ENCODE measurements around the gene OBSL1. TPM values are rescaled to one million over a fixed set of nuclear protein-coding genes. Genes with fewer than 3 reads are reported as not detected.

The OBSL1 gene
- total and polyA plus RNA-seq, 4 donors: 34.0 to 75.2 (median 64.0) TPM

- H3K27ac ChIP-seq (ENCODE audit: low read depth in 1 of 2, low read length in 1 of 2): no peak overlapping the region
- H3K9ac ChIP-seq (ENCODE audit: insufficient read depth in 1 of 2, low read length in 2 of 2): no peak overlapping the region
- peaks cover 0 to 5% (median 3%) of the 10 kb centered on the region in 3 donors for H3K27me3 ChIP-seq (ENCODE audit: control insufficient read depth in 3 of 3, insufficient read depth in 3 of 3, low read length in 2 of 3)
Measured at GRCh38 chr2:219552382-219553167, 18.8 kb downstream of the OBSL1 start.

GRCh38 chr2:219551441-219552381 is 19.6 kb downstream of the OBSL1 start:
- Histone ChIP-seq H3K9me3 (ENCODE audit: control insufficient read depth in 4 of 4, insufficient read depth in 3 of 4, low read length in 3 of 4) (peaks cover 0 to 2% (median 0%) of the 10 kb centered on the region in 4 donors), H3K4me3 (peak overlapping the region; percentile 17), H3K9ac (ENCODE audit: insufficient read depth in 1 of 2, low read length in 2 of 2) (no peak overlapping the region), H3K36me3 (ENCODE audit: control insufficient read depth in 4 of 4, insufficient read depth in 4 of 4, low read length in 4 of 4) (peaks cover 0 to 4% (median 1%) of the 10 kb centered on the region in 4 donors), H3K27me3 (ENCODE audit: control insufficient read depth in 3 of 3, insufficient read depth in 3 of 3, low read length in 2 of 3) (peaks cover 0 to 5% (median 3%) of the 10 kb centered on the region in 3 donors), H3K4me1 (ENCODE audit: control insufficient read depth in 5 of 5, insufficient read depth in 5 of 5, low read length in 5 of 5) (peaks cover 0 to 10% (median 3%) of the 10 kb centered on the region in 5 donors), H3K27ac (ENCODE audit: low read depth in 1 of 2, low read length in 1 of 2) (no peak overlapping the region)
- peak; percentile 9 for ATAC-seq (ENCODE audit: insufficient read depth, low FRiP score)
- WGBS, 2 donors: 4 to 6% methylated on average over 53 to 54 of the region's 54 CpGs
- DNase-seq: peak in 1 of 3 donors; percentile 22
- no peak for TF ChIP-seq CTCF (IDR thresholded peaks at IDR 0.05; ENCODE audit: control extremely low read depth, extremely low read depth)

More at GRCh38 chr2:219552382-219553167, 18.8 kb downstream of the OBSL1 start:
- no peak for TF ChIP-seq CTCF (IDR thresholded peaks at IDR 0.05; ENCODE audit: control extremely low read depth, extremely low read depth)
- H3K9me3 ChIP-seq (ENCODE audit: control insufficient read depth in 4 of 4, insufficient read depth in 3 of 4, low read length in 3 of 4): peaks cover 0 to 2% (median 0%) of the 10 kb centered on the region in 4 donors
- DNase-seq (peak; percentile 92 to 94 (median 92)), ATAC-seq (ENCODE audit: insufficient read depth, low FRiP score) (peak; percentile 93)
- peaks cover 0 to 4% (median 1%) of the 10 kb centered on the region in 4 donors for H3K36me3 ChIP-seq (ENCODE audit: control insufficient read depth in 4 of 4, insufficient read depth in 4 of 4, low read length in 4 of 4)
- WGBS, 2 donors: 1 to 3% methylated on average over 61 to 99 of the region's 99 CpGs
- H3K4me3 ChIP-seq: peak overlapping the region; percentile 55
- H3K4me1 ChIP-seq (ENCODE audit: control insufficient read depth in 5 of 5, insufficient read depth in 5 of 5, low read length in 5 of 5): peaks cover 0 to 10% (median 3%) of the 10 kb centered on the region in 5 donors

- H3K27me3 ChIP-seq (ENCODE audit: control insufficient read depth in 3 of 3, insufficient read depth in 3 of 3, low read length in 2 of 3): peaks cover 0 to 5% (median 3%) of the 10 kb centered on the region in 3 donors
- peaks cover 0 to 13% (median 3%) of the 10 kb centered on the region in 5 donors for H3K4me1 ChIP-seq (ENCODE audit: control insufficient read depth in 5 of 5, insufficient read depth in 5 of 5, low read length in 5 of 5)
- 90 to 91% methylated on average over 9 of the region's 9 CpGs for WGBS, 2 donors
- H3K9ac ChIP-seq (ENCODE audit: insufficient read depth in 1 of 2, low read length in 2 of 2): no peak overlapping the region
- ATAC-seq (ENCODE audit: insufficient read depth, low FRiP score): no peak
- no peak for DNase-seq
- no peak overlapping the region for H3K4me3 ChIP-seq
- H3K36me3 ChIP-seq (ENCODE audit: control insufficient read depth in 4 of 4, insufficient read depth in 4 of 4, low read length in 4 of 4): peaks cover 0 to 2% (median under 1%) of the 10 kb centered on the region in 4 donors
- no peak overlapping the region for H3K27ac ChIP-seq (ENCODE audit: low read depth in 1 of 2, low read length in 1 of 2)
- peaks cover 0 to 2% (median 0%) of the 10 kb centered on the region in 4 donors for H3K9me3 ChIP-seq (ENCODE audit: control insufficient read depth in 4 of 4, insufficient read depth in 3 of 4, low read length in 3 of 4)
- no peak for TF ChIP-seq CTCF (IDR thresholded peaks at IDR 0.05; ENCODE audit: control extremely low read depth, extremely low read depth)
Measured at GRCh38 chr2:219549619-219550018, 21.7 kb downstream of the OBSL1 start.

Data from lung (tissue), 12 donors.